K562 (cell line): ENCODE measurements around the gene GRB2. TPM values are rescaled to one million over a fixed set of nuclear protein-coding genes. Genes with fewer than 3 reads are reported as not detected.

ENCODE experiments used
- ARHGAP35 ChIP-seq: fragments of 450-650 bp; IDR thresholded peaks from 2 replicates; pipeline ENCODE4 v1.6.1; 2018; ENCODE audit not compliant: partially characterized antibody
- BRF2 ChIP-seq: IDR thresholded peaks from 3 replicates; pipeline ENCODE4 v1.6.1; 2011; ENCODE audit warnings: borderline replicate concordance, mild to moderate bottlenecking; ENCODE audit not compliant: insufficient read length, insufficient read depth
- CHCHD3 ChIP-seq: fragments of 250-450 bp; sonication (Bioruptor Pico); IDR thresholded peaks from 2 replicates; pipeline ENCODE4 v2.1.2; 2022; ENCODE audit warnings: mild to moderate bottlenecking
- CHD2 ChIP-seq: IDR thresholded peaks from 2 replicates; pipeline ENCODE4 v1.6.1; 2011; ENCODE audit warnings: low read depth, low read length
- GTF3C2 ChIP-seq: IDR thresholded peaks from 3 replicates; pipeline ENCODE4 v1.6.1; 2011; ENCODE audit warnings: borderline replicate concordance, mild to moderate bottlenecking, moderate library complexity; ENCODE audit not compliant: insufficient read length; ENCODE audit errors: extremely low read depth
- LARP7 ChIP-seq: fragments of 450-650 bp; IDR thresholded peaks from 2 replicates; pipeline ENCODE4 v1.6.1; 2016
- MBD2 ChIP-seq: sonication (generic); IDR thresholded peaks from 2 replicates; pipeline ENCODE4 v1.6.1; 2016; ENCODE audit warnings: low read depth, borderline replicate concordance
- MIER1 ChIP-seq: fragments of 450-650 bp; IDR thresholded peaks from 2 replicates; pipeline ENCODE4 v1.6.1; 2016; ENCODE audit warnings: antibody characterized with exemption, mild to moderate bottlenecking, low read depth
- NBN ChIP-seq: fragments of 450-650 bp; IDR thresholded peaks from 2 replicates; pipeline ENCODE4 v1.6.1; 2016; ENCODE audit warnings: low read depth, mild to moderate bottlenecking
- NFIC ChIP-seq: fragments of 450-650 bp; IDR thresholded peaks from 2 replicates; pipeline ENCODE4 v1.6.1; 2017; ENCODE audit warnings: mild to moderate bottlenecking, inconsistent platforms
- PHF8 ChIP-seq: fragments of 200-600 bp; sonication (generic); IDR thresholded peaks from 2 replicates; pipeline ENCODE4 v1.6.1; 2012; ENCODE audit warnings: mixed run types, mild to moderate bottlenecking, inconsistent platforms, low read length, moderate library complexity, borderline replicate concordance
- POLR2H ChIP-seq: IDR thresholded peaks from 2 replicates; pipeline ENCODE4 v1.6.1; 2016; ENCODE audit warnings: missing genetic modification characterization, low read depth, mild to moderate bottlenecking, control low read depth, missing compliant biosample characterization, moderate library complexity
- SMAD2 ChIP-seq: fragments of 150-350 bp; IDR thresholded peaks from 2 replicates; pipeline ENCODE4 v1.6.1; 2014; ENCODE audit warnings: low read depth, mild to moderate bottlenecking, low read length
- SMC3 ChIP-seq: conservative IDR thresholded peaks from 2 replicates; pipeline ENCODE4 v1.6.1; 2011; ENCODE audit warnings: low read depth, low read length, improper control_type of control experiment; ENCODE audit not compliant: insufficient read depth
- ZBTB1 ChIP-seq: sonication (generic); formaldehyde crosslinking; IDR thresholded peaks from 2 replicates; pipeline ENCODE4 v1.8.1; 2023; ENCODE audit warnings: missing genetic modification reagents, low read depth, mild to moderate bottlenecking, borderline replicate concordance
- ZBTB2 ChIP-seq: fragments of 450-650 bp; IDR thresholded peaks from 2 replicates; pipeline ENCODE4 v1.6.1; 2016; ENCODE audit warnings: antibody characterized with exemption
- ZNF586 ChIP-seq: fragments of 450-650 bp; formaldehyde crosslinking; conservative IDR thresholded peaks from 2 replicates; pipeline ENCODE4 v1.4.0; 2020; ENCODE audit warnings: mild to moderate bottlenecking, moderate library complexity
- ZNF740 ChIP-seq, 3 experiments: fragments of 200-800 bp in 1 of 3; sonication (Bioruptor generic) in 1 of 3; sonication (generic) in 1 of 3; formaldehyde crosslinking in 1 of 3; IDR thresholded peaks; 2 replicates each; pipeline versions ENCODE4 v1.6.1 to v1.8.0; 2016 to 2022; ENCODE audit warnings: mild to moderate bottlenecking in 2 of 3, missing compliant biosample characterization in 2 of 3, missing genetic modification characterization in 2 of 3, missing genetic modification reagents in 1 of 3
- ZNF778 ChIP-seq: fragments of 450-650 bp; formaldehyde crosslinking; IDR thresholded peaks from 2 replicates; pipeline ENCODE4 v1.4.0; 2020; ENCODE audit warnings: mild to moderate bottlenecking, moderate library complexity
- polyA plus RNA-seq, 8 experiments: library from polyadenylated mRNA; depleted of rRNA in 4 of 8; stranded (reverse) in 5 of 8; unstranded in 3 of 8; fragments of >200 nt; fragmentation: Nextera tagmentation in 2 of 8; fragmentation: Illumina TruSeq in 1 of 8; extraction: Ambion mirVana in 2 of 8; extraction: Trizol in 1 of 8; gene quantifications; 2 replicates each; pipeline versions ENCODE4 v1.2.1 to v1.2.3, GENCODE V29; 2011 to 2014; ENCODE audit warnings: inconsistent platforms in 1 of 8, missing spikeins in 1 of 8
- total RNA-seq, 7 experiments: library from RNA; depleted of rRNA in 6 of 7; stranded (reverse); fragments of >200 nt in 6 of 7; fragmentation: Illumina TruSeq in 2 of 7; extraction: Trizol in 2 of 7; gene quantifications; 2 replicates each; pipeline versions ENCODE4 v1.2.1 to v1.2.3, GENCODE V29; 2011 to 2021; ENCODE audit warnings: low replicate concordance in 1 of 7

GRB2 gene
- total and polyA plus RNA-seq, 9 of the 15 experiments (the other 6 are each of a cell fraction or from before 2014, with no cell fraction given) = 57.2 to 136 (median 84.8) TPM

GRCh38 chr17:75405365-75406221 lies at the start of gene GRB2 (continued):
- TF ChIP-seq NBN (peak; percentile 46; the same call in 1 of the 2 replicates), CHD2 (peak; percentile 96), CHCHD3 (no peak), ZNF586 (CRISPR knock-in tag) (no peak), ZNF740 (CRISPR knock-in tag; IDR thresholded peaks at IDR 0.05) (0 out of 2 replicates have a peak, but pooled peaks have one; percentile 26), ZNF740 (tag; IDR thresholded peaks at IDR 0.05) (no peak), MBD2 (peak; percentile 45; the same call in 1 of the 2 replicates), BRF2 (no peak), SMAD2 (no peak), SMC3 (no peak), PHF8 (peak; percentile 88; the same call in 1 of the 2 replicates), ZBTB2 (peak; percentile 97), ZNF778 (CRISPR knock-in tag) (no peak), NFIC (peak; percentile 38), GTF3C2 (no peak), ARHGAP35 (peak; percentile 81), MIER1 (no peak), LARP7 (no peak), POLR2H (tag) (no peak), ZBTB1 (CRISPR knock-in tag) (peak; percentile 75; the same call in 1 of the 2 replicates)
